H1 (cell line): Measurements from ENCODE around the gene TPD52L1. TPM values are rescaled to one million over a fixed set of nuclear protein-coding genes. Genes with fewer than 3 reads are reported as not detected.

ENCODE experiments used
- CTCF ChIA-PET: fragments of 300-600 bp; sonication (Branson Sonifier 250); formaldehyde crosslinking; loops from one replicate; lab custom pipeline; 2021; ENCODE audit not compliant: partially characterized antibody; lab: Charles Lee
- POLR2A ChIA-PET: fragments of 300-600 bp; sonication (Branson Sonifier 250); formaldehyde crosslinking; loops from one replicate; lab custom pipeline; 2021; ENCODE audit warnings: inconsistent platforms; ENCODE audit not compliant: partially characterized antibody; lab: Charles Lee
- DNase-seq, 2 experiments: peaks; one replicate each; pipeline versions ENCODE4 v3.0.0 to v3.0.0-alpha.2; 2010 to 2022; ENCODE audit warnings: low spot score in 2 of 2, low read depth in 1 of 2, mixed read lengths in 1 of 2
- FAIRE-seq: peaks from 2 replicates; lab custom pipeline; 2011; peaks lifted over from hg19 to GRCh38; lab: Jason Lieb, UNC
- H2AFZ ChIP-seq: 2 replicates; pipeline ENCODE4 v1.8.1; 2012; ENCODE audit warnings: low read length, inconsistent platforms
- H2AK5ac ChIP-seq: 2 replicates; pipeline ENCODE4 v1.6.1; 2013; ENCODE audit warnings: low read depth, low read length
- H2BK120ac ChIP-seq: replicated peaks from 2 replicates; pipeline ENCODE3; 2013; ENCODE audit warnings: low read depth, low read length, inconsistent platforms
- H2BK12ac ChIP-seq: 2 replicates; pipeline ENCODE4 v1.6.1; 2013; ENCODE audit warnings: low read depth, low read length
- H2BK15ac ChIP-seq: 2 replicates; pipeline ENCODE4 v1.6.1; 2013; ENCODE audit warnings: low read length
- H2BK20ac ChIP-seq: 2 replicates; pipeline ENCODE4 v1.6.1; 2013; ENCODE audit warnings: low read length
- H2BK5ac ChIP-seq: 2 replicates; pipeline ENCODE4 v1.6.1; 2013; ENCODE audit warnings: low read depth, low read length
- H3K14ac ChIP-seq: 2 replicates; pipeline ENCODE4 v1.6.1; 2013; ENCODE audit warnings: inconsistent platforms; ENCODE audit not compliant: insufficient read length
- H3K18ac ChIP-seq: 2 replicates; pipeline ENCODE4 v1.6.1; 2013; ENCODE audit warnings: low read length; ENCODE audit errors: extremely low read depth
- H3K23ac ChIP-seq: 2 replicates; pipeline ENCODE4 v1.6.1; 2013; ENCODE audit warnings: inconsistent platforms; ENCODE audit not compliant: insufficient read length
- H3K23me2 ChIP-seq: 2 replicates; pipeline ENCODE4 v1.6.1; 2013; ENCODE audit warnings: low read depth, low read length
- H3K27ac ChIP-seq: 2 replicates; pipeline ENCODE4 v1.6.1; 2011; ENCODE audit warnings: low read depth, low read length, inconsistent platforms
- H3K27me3 ChIP-seq, 4 experiments: replicated peaks in 1 of 4; 1 replicate in 1 of 4; 2 replicates in 3 of 4; pipeline versions ENCODE4 v1.6.1 to v1.8.1; 2011 to 2013; ENCODE audit warnings: low read length in 3 of 4, mild to moderate bottlenecking in 3 of 4, inconsistent platforms in 2 of 4, mixed read lengths in 2 of 4, moderate library complexity in 1 of 4; ENCODE audit not compliant: control insufficient read depth in 3 of 4, insufficient read depth in 3 of 4; ENCODE audit errors: extremely low read depth in 1 of 4
- H3K36me3 ChIP-seq, 4 experiments: 2 replicates each; pipeline versions ENCODE4 v1.6.1 to v1.8.1; 2011 to 2013; ENCODE audit warnings: mild to moderate bottlenecking in 4 of 4, low read length in 3 of 4, moderate library complexity in 2 of 4, control low read depth in 1 of 4, inconsistent platforms in 1 of 4; ENCODE audit not compliant: insufficient read depth in 4 of 4, control insufficient read depth in 2 of 4
- H3K4ac ChIP-seq: replicated peaks from 2 replicates; pipeline ENCODE3; 2013; ENCODE audit warnings: low read length, low read depth, mixed read lengths, inconsistent platforms; ENCODE audit not compliant: insufficient read length
- H3K4me1 ChIP-seq, 4 experiments: replicated peaks in 1 of 4; 1 replicate in 1 of 4; 2 replicates in 3 of 4; pipeline versions ENCODE4 v1.6.1 to v1.8.1; 2011 to 2013; ENCODE audit warnings: low read length in 3 of 4, inconsistent platforms in 2 of 4, mixed read lengths in 1 of 4; ENCODE audit not compliant: insufficient read depth in 4 of 4, control insufficient read depth in 3 of 4
- H3K4me2 ChIP-seq, 2 experiments: 2 replicates each; pipeline versions ENCODE4 v1.6.1 to v1.8.1; 2011 to 2013; ENCODE audit warnings: low read depth in 2 of 2, low read length in 2 of 2, control low read depth in 1 of 2, inconsistent platforms in 1 of 2, mild to moderate bottlenecking in 1 of 2; ENCODE audit not compliant: insufficient read depth in 1 of 2
- H3K4me3 ChIP-seq, 4 experiments: fragments of 200-600, 300-600 bp in 1 of 4; sonication (generic), shearing (Covaris generic), sonication (Bioruptor Twin) in 1 of 4; 2 replicates each; pipeline versions ENCODE4 v1.5.1 to v1.8.1; 2011 to 2016; ENCODE audit warnings: low read length in 4 of 4, low read depth in 3 of 4, control low read depth in 2 of 4, inconsistent platforms in 2 of 4, mild to moderate bottlenecking in 2 of 4, mixed read lengths in 1 of 4, moderate library complexity in 1 of 4; ENCODE audit not compliant: insufficient read depth in 2 of 4; ENCODE audit errors: extremely low read depth in 1 of 4
- H3K56ac ChIP-seq: replicated peaks from 2 replicates; pipeline ENCODE3; 2013; ENCODE audit warnings: low read depth, mild to moderate bottlenecking, mixed read lengths, low read length, inconsistent platforms; ENCODE audit not compliant: insufficient read length
- H3K79me1 ChIP-seq: 2 replicates; pipeline ENCODE4 v1.6.1; 2013; ENCODE audit warnings: low read depth, low read length, control low read depth
- H3K79me2 ChIP-seq, 2 experiments: 2 replicates each; pipeline versions ENCODE4 v1.6.1 to v1.8.1; 2012 to 2013; ENCODE audit warnings: low read length in 2 of 2, mild to moderate bottlenecking in 2 of 2, inconsistent platforms in 1 of 2; ENCODE audit not compliant: insufficient read depth in 2 of 2, control insufficient read depth in 1 of 2
- H3K9ac ChIP-seq, 4 experiments: replicated peaks in 1 of 4; 1 replicate in 1 of 4; 2 replicates in 3 of 4; pipeline versions ENCODE4 v1.6.1 to v1.8.1; 2011 to 2013; ENCODE audit warnings: low read depth in 3 of 4, low read length in 3 of 4, control low read depth in 2 of 4, mild to moderate bottlenecking in 2 of 4, moderate library complexity in 2 of 4, inconsistent platforms in 1 of 4; ENCODE audit errors: extremely low read depth in 1 of 4
- H3K9me3 ChIP-seq, 2 experiments: 2 replicates each; pipeline versions ENCODE4 v1.6.1 to v1.8.1; 2012 to 2013; ENCODE audit warnings: mild to moderate bottlenecking in 2 of 2, moderate library complexity in 2 of 2, control low read depth in 1 of 2, inconsistent platforms in 1 of 2, low read depth in 1 of 2, low read length in 1 of 2, mixed read lengths in 1 of 2; ENCODE audit not compliant: insufficient read depth in 2 of 2
- H4K20me1 ChIP-seq, 2 experiments: replicated peaks in 1 of 2; 2 replicates each; pipeline versions ENCODE3 to v1.8.1; 2011 to 2013; ENCODE audit warnings: inconsistent platforms in 2 of 2, low read length in 2 of 2, mild to moderate bottlenecking in 1 of 2; ENCODE audit not compliant: insufficient read depth in 2 of 2, control insufficient read depth in 1 of 2
- H4K5ac ChIP-seq: 2 replicates; pipeline ENCODE4 v1.6.1; 2013; ENCODE audit warnings: low read length, low read depth, mixed read lengths, inconsistent platforms; ENCODE audit not compliant: insufficient read length
- H4K8ac ChIP-seq: 2 replicates; pipeline ENCODE4 v1.8.0; 2013; ENCODE audit warnings: mild to moderate bottlenecking, moderate library complexity, low read length, inconsistent platforms; ENCODE audit not compliant: insufficient read depth; ENCODE audit errors: extremely low read depth
- H4K91ac ChIP-seq: replicated peaks from 2 replicates; pipeline ENCODE3; 2013; ENCODE audit warnings: low read length, mixed read lengths, inconsistent platforms; ENCODE audit not compliant: insufficient read length
- CBX5 ChIP-seq: fragments of 300-800, 300-1000 bp; sonication (generic); IDR thresholded peaks from 2 replicates; pipeline ENCODE4 v1.7.1; 2016; ENCODE audit warnings: antibody characterized with exemption, low read length, low read depth
- EZH2 ChIP-seq: fragments of 200-600 bp; sonication (generic); IDR thresholded peaks from 2 replicates; pipeline ENCODE4 v1.7.1; 2012; ENCODE audit warnings: low read depth, mild to moderate bottlenecking, moderate library complexity, low read length, inconsistent platforms; ENCODE audit not compliant: severe bottlenecking
- FOSL1 ChIP-seq: IDR thresholded peaks from 2 replicates; pipeline ENCODE4 v1.6.1; 2011; ENCODE audit warnings: mild to moderate bottlenecking, low read depth, low read length, moderate library complexity; ENCODE audit not compliant: insufficient read depth
- JUN ChIP-seq: IDR thresholded peaks from 2 replicates; pipeline ENCODE4 v1.6.1; 2011; ENCODE audit warnings: low read depth, mild to moderate bottlenecking, improper control_type of control experiment, low read length
- KDM1A ChIP-seq: fragments of 200-600, 300-600 bp; sonication (generic); IDR thresholded peaks from 2 replicates; pipeline ENCODE4 v1.7.1; 2016; ENCODE audit warnings: mild to moderate bottlenecking, low read length, borderline replicate concordance
- RBBP5 ChIP-seq: IDR thresholded peaks from 2 replicates; pipeline ENCODE4 v1.7.1; 2012; ENCODE audit warnings: low read depth, mild to moderate bottlenecking, inconsistent platforms, low read length, moderate library complexity, borderline replicate concordance
- RFX5 ChIP-seq: IDR thresholded peaks from 2 replicates; pipeline ENCODE4 v1.6.1; 2011; ENCODE audit warnings: low read depth, low read length, improper control_type of control experiment, borderline replicate concordance
- TAF1 ChIP-seq: IDR thresholded peaks from 2 replicates; pipeline ENCODE4 v1.6.1; 2011; ENCODE audit warnings: mild to moderate bottlenecking, low read depth, low read length
- WGBS, 2 experiments: shearing (Covaris generic) in 1 of 2; methylation state at CpG; one replicate each; pipeline versions ENCODE4 v1.1.6 to v1.1.7; 2013 to 2015; ENCODE audit warnings: low lambda C conversion rate in 2 of 2, mixed read lengths in 2 of 2, inconsistent platforms in 1 of 2, low coverage in 1 of 2, missing lambda C conversion rate in 1 of 2; ENCODE audit not compliant: insufficient replicate concordance in 2 of 2, insufficient coverage in 1 of 2, insufficient read length in 1 of 2; ENCODE audit errors: extremely low coverage in 1 of 2, missing lambda C conversion rate in 1 of 2; 5-methylcytosine and 5-hydroxymethylcytosine counted together
- polyA plus RNA-seq, 7 experiments: library from polyadenylated mRNA; depleted of rRNA in 3 of 7; stranded (reverse) in 5 of 7; unstranded in 2 of 7; fragments of >200 nt in 5 of 7; fragments of 200-250 nt in 2 of 7; gene quantifications; 1 replicate in 5 of 7; 2 replicates in 1 of 7; 4 replicates in 1 of 7; pipeline versions ENCODE4 v1.2.1 to v1.2.3, GENCODE V29; 2011 to 2013; ENCODE audit warnings: missing spikeins in 2 of 7, mixed read lengths in 2 of 7
- total RNA-seq: library from RNA; stranded (reverse); fragmentation: NEBNext Ultra II Directional; extraction: Animal tissue kit (Norgen Biotek cat#: 25700); gene quantifications from 2 replicates; pipeline ENCODE4 v1.2.1, GENCODE V29; 2021
- TF ChIP-seq, protein P1 (sequence below): IDR thresholded peaks from 2 replicates; pipeline ENCODE4 v1.6.1; 2011; ENCODE audit warnings: low read length, improper control_type of control experiment

Gene TPD52L1
- total and polyA plus RNA-seq, 2 of the 8 experiments (the other 6 are each of a cell fraction or from before 2014, with no cell fraction given): 7.4 to 14.2 TPM

- Histone ChIP-seq H3K79me2 (no peaks in the 10 kb centered on the region), H3K9me3 (peaks cover 0 to 7% of the 10 kb centered on the region in 2 experiments; a peak in 1 of 4 replicates), H3K27me3 (no peaks in the 10 kb centered on the region), H3K9ac (no peak overlapping the region), H4K20me1 (no peaks in the 10 kb centered on the region), H2AK5ac (no peak overlapping the region), H3K79me1 (no peaks in the 10 kb centered on the region), H3K56ac (no peak overlapping the region), H3K4me3 (no peak overlapping the region), H3K23ac (no peak overlapping the region), H2BK20ac (no peak overlapping the region), H3K14ac (no peak overlapping the region), H2BK120ac (no peak overlapping the region), H4K8ac (no peak overlapping the region), H3K18ac (no peak overlapping the region), H3K27ac (no peak overlapping the region), H2BK15ac (no peak overlapping the region), H4K5ac (no peak overlapping the region), H3K23me2 (no peaks in the 10 kb centered on the region), H2BK12ac (no peak overlapping the region), H3K4me1 (no peaks in the 10 kb centered on the region), H2BK5ac (no peak overlapping the region), H3K36me3 (no peaks in the 10 kb centered on the region), H3K4ac (no peak overlapping the region), H4K91ac (no peak overlapping the region), H2AFZ (peak overlapping the region; percentile 70; the same call in 1 of the 2 replicates), H3K4me2 (no peak overlapping the region)
- POLR2A ChIA-PET: no interaction called here
- WGBS, 2 experiments: 79% methylated on average over 4 of the region's 4 CpGs; no CpG with 5 or more reads in 1 of the 2 experiments
- no peak for DNase-seq
- TF ChIP-seq, protein P1, sequence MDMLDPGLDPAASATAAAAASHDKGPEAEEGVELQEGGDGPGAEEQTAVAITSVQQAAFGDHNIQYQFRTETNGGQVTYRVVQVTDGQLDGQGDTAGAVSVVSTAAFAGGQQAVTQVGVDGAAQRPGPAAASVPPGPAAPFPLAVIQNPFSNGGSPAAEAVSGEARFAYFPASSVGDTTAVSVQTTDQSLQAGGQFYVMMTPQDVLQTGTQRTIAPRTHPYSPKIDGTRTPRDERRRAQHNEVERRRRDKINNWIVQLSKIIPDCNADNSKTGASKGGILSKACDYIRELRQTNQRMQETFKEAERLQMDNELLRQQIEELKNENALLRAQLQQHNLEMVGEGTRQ: no peak
- no peak for TF ChIP-seq FOSL1
- no peak for TF ChIP-seq KDM1A
- no peak for TF ChIP-seq RFX5
- no peak for TF ChIP-seq RBBP5
- no peak for TF ChIP-seq EZH2
- no peak for TF ChIP-seq TAF1
- TF ChIP-seq CBX5: no peak
- TF ChIP-seq JUN: no peak
- FAIRE-seq: no peak
- CTCF ChIA-PET: interaction anchor here (3.0 kb wide), 1 partner anchor 16 kb away, joined by 23 read pairs; no protein-coding TSS in a partner anchor
Measured at GRCh38 chr6:125129354-125129753, 24.2 kb upstream of the TPD52L1 start.
